GM12878 (cell line): ENCODE data around the gene CRYZL1. TPM values are rescaled to one million over a fixed set of nuclear protein-coding genes. Genes with fewer than 3 reads are reported as not detected.
A peak's percentile ranks its signal among the peaks of the same experiment; 100 is the strongest.

Source experiments
- BACH1 ChIP-seq: fragments of 450-650 bp; IDR thresholded peaks from 2 replicates; pipeline ENCODE4 v1.6.1; 2017; ENCODE audit warnings: mild to moderate bottlenecking, borderline replicate concordance
- BCL3 ChIP-seq: IDR thresholded peaks from 2 replicates; pipeline ENCODE4 v1.6.1; 2011; ENCODE audit warnings: borderline replicate concordance, low read depth, mild to moderate bottlenecking, moderate library complexity, low read length; ENCODE audit not compliant: insufficient read depth, poor library complexity, severe bottlenecking
- CREB1 ChIP-seq: IDR thresholded peaks from 2 replicates; pipeline ENCODE4 v1.6.1; 2012; ENCODE audit warnings: low read depth, mild to moderate bottlenecking, inconsistent platforms
- DPF2 ChIP-seq: fragments of 450-650 bp; IDR thresholded peaks from 2 replicates; pipeline ENCODE4 v1.6.1; 2017; ENCODE audit warnings: mild to moderate bottlenecking
- E2F4 ChIP-seq: IDR thresholded peaks from 2 replicates; pipeline ENCODE4 v1.6.1; 2012; ENCODE audit warnings: low read depth, low read length, improper control_type of control experiment
- EP300 ChIP-seq, 2 experiments: fragments of 150-350 bp in 1 of 2; IDR thresholded peaks; 2 replicates each; pipeline ENCODE4 v1.6.1; 2011 to 2012; ENCODE audit warnings: low read depth in 2 of 2, low read length in 2 of 2, borderline replicate concordance in 1 of 2, improper control_type of control experiment in 1 of 2, inconsistent platforms in 1 of 2; ENCODE audit not compliant: control insufficient read depth in 1 of 2
- GATAD2B ChIP-seq: fragments of 450-650 bp; conservative IDR thresholded peaks from 2 replicates; pipeline ENCODE4 v1.6.1; 2017; ENCODE audit warnings: low read depth, mild to moderate bottlenecking, moderate library complexity
- HCFC1 ChIP-seq: fragments of 150-350 bp; IDR thresholded peaks from 2 replicates; pipeline ENCODE4 v1.6.1; 2014; ENCODE audit warnings: low read length
- NKRF ChIP-seq: fragments of 450-650 bp; conservative IDR thresholded peaks from 2 replicates; pipeline ENCODE4 v1.6.1; 2017; ENCODE audit warnings: mild to moderate bottlenecking, moderate library complexity
- NR2F1 ChIP-seq: fragments of 450-650 bp; conservative IDR thresholded peaks from 2 replicates; pipeline ENCODE4 v1.6.1; 2017; ENCODE audit warnings: mild to moderate bottlenecking
- POLR2AphosphoS2 ChIP-seq: IDR thresholded peaks from 2 replicates; pipeline ENCODE4 v1.6.1; 2011; ENCODE audit warnings: low read depth, mild to moderate bottlenecking, low read length, improper control_type of control experiment, moderate library complexity
- POLR2AphosphoS5 ChIP-seq: IDR thresholded peaks from 2 replicates; pipeline ENCODE4 v1.6.1; 2011; ENCODE audit warnings: mild to moderate bottlenecking, low read length, inconsistent platforms
- SIN3A ChIP-seq: IDR thresholded peaks from 2 replicates; pipeline ENCODE4 v1.6.1; 2012; ENCODE audit warnings: low read depth, low read length, improper control_type of control experiment
- SMAD5 ChIP-seq: IDR thresholded peaks from 2 replicates; pipeline ENCODE4 v1.6.1; 2016; ENCODE audit warnings: antibody characterized with exemption, low read depth
- SRF ChIP-seq, 2 experiments: IDR thresholded peaks; 2 replicates each; pipeline ENCODE4 v1.6.1; 2011; ENCODE audit warnings: low read depth in 2 of 2, low read length in 2 of 2, mild to moderate bottlenecking in 1 of 2, moderate library complexity in 1 of 2
- polyA plus RNA-seq, 11 experiments: library from polyadenylated mRNA; depleted of rRNA in 4 of 11; unstranded in 6 of 11; stranded (reverse) in 5 of 11; fragments of >200 nt; fragmentation: Nextera tagmentation in 4 of 11; fragmentation: Illumina TruSeq in 1 of 11; extraction: Ambion mirVana in 4 of 11; extraction: Trizol in 1 of 11; gene quantifications; 1 replicate in 1 of 11; 2 replicates in 10 of 11; pipeline versions ENCODE4 v1.2.1 to v1.2.3, GENCODE V29; 2011 to 2016; ENCODE audit warnings: inconsistent platforms in 2 of 11, missing spikeins in 2 of 11, low read depth in 1 of 11
- total RNA-seq, 4 experiments: library from RNA; depleted of rRNA in 3 of 4; stranded (reverse); fragments of >200 nt in 3 of 4; fragmentation: Illumina TruSeq in 1 of 4; extraction: Trizol in 1 of 4; gene quantifications; 2 replicates each; pipeline versions ENCODE4 v1.2.1 to v1.2.3, GENCODE V29; 2013 to 2021

The CRYZL1 gene
- total and polyA plus RNA-seq, 10 of the 15 experiments (the other 5 are each of a cell fraction or from before 2014, with no cell fraction given): 14.3 to 72.4 (median 30.7) TPM

- TF ChIP-seq SIN3A (peak; percentile 42; the same call in 1 of the 2 replicates), POLR2AphosphoS5 (0 out of 2 replicates have a peak, but pooled peaks have one; percentile 40), POLR2AphosphoS2 (peak; percentile 84; the same call in 1 of the 2 replicates), HCFC1 (no peak), SRF (IDR thresholded peaks at IDR 0.05; ENCODE audit: low read depth in 2 of 2, low read length in 2 of 2) (no peak), E2F4 (peak; percentile 72), NKRF (peak; percentile 90; the same call in 1 of the 2 replicates), NR2F1 (peak; percentile 29; the same call in 1 of the 2 replicates), SMAD5 (0 out of 2 replicates have a peak, but pooled peaks have one; percentile 3), EP300 (IDR thresholded peaks at IDR 0.05; ENCODE audit: borderline replicate concordance in 1 of 2, control insufficient read depth in 1 of 2, low read depth in 2 of 2, low read length in 2 of 2) (no peak), CREB1 (peak; percentile 63; the same call in 1 of the 2 replicates), DPF2 (peak; percentile 64), GATAD2B (peak; percentile 88; the same call in 1 of the 2 replicates), BCL3 (peak; percentile 90), BACH1 (peak; percentile 86)
Measured at GRCh38 chr21:33588485-33589335, 52.8 kb downstream of the CRYZL1 start, which contains the start of gene DONSON (continued).
